GM12878 (cell line): ENCODE results near the gene OR2T6.

Experiments
- BHLHE40 ChIP-seq, 2 experiments: fragments of 450-650 bp in 1 of 2; IDR thresholded peaks; 2 replicates each; pipeline ENCODE4 v1.6.1; 2011 to 2017; ENCODE audit warnings: low read depth in 2 of 2, borderline replicate concordance in 1 of 2, improper control_type of control experiment in 1 of 2, low read length in 1 of 2, mild to moderate bottlenecking in 1 of 2
- EZH2 ChIP-seq: IDR thresholded peaks from 2 replicates; pipeline ENCODE4 v1.6.1; 2012; ENCODE audit warnings: low read depth, mild to moderate bottlenecking, control low read depth, inconsistent platforms, low read length, borderline replicate concordance; ENCODE audit not compliant: control insufficient read depth
- HDAC2 ChIP-seq: fragments of 200-600 bp; sonication (generic); IDR thresholded peaks from 2 replicates; pipeline ENCODE4 v1.6.1; 2017
- TCF7 ChIP-seq: IDR thresholded peaks from 2 replicates; pipeline ENCODE4 v1.6.1; 2014; ENCODE audit warnings: antibody characterized with exemption, borderline replicate concordance
- TF ChIP-seq, protein P1 (sequence below), 3 experiments: IDR thresholded peaks in 2 of 3; conservative IDR thresholded peaks in 1 of 3; 2 replicates each; pipeline ENCODE4 v1.5.1; 2011; ENCODE audit warnings: low read depth in 3 of 3, low read length in 3 of 3, mild to moderate bottlenecking in 3 of 3, control low read depth in 2 of 3, moderate library complexity in 2 of 3, inconsistent platforms in 1 of 3, mixed read lengths in 1 of 3; ENCODE audit not compliant: control insufficient read depth in 2 of 3, insufficient read depth in 1 of 3; ENCODE audit errors: extremely low read depth in 1 of 3

DNA sequence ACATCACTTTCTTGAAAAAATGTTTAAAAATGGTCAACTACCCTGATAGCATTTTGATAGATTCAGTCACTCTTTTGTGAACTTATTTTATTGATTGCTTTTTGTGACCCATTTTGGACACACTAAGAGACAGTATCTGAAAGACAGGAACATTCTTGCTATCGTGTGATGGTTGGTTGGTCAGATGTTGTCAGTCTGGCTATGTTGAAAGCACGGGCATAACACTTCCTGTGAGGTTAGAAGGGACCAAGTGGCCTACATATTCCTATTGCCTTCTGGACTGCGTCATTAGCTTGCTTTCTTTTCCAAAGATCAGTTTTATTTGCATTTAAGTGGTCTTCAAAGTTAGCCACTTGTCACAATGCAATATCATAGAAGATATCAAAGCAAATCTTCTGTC is 1.4 kb downstream of the OR2T6 start:
- TF ChIP-seq, protein P1, sequence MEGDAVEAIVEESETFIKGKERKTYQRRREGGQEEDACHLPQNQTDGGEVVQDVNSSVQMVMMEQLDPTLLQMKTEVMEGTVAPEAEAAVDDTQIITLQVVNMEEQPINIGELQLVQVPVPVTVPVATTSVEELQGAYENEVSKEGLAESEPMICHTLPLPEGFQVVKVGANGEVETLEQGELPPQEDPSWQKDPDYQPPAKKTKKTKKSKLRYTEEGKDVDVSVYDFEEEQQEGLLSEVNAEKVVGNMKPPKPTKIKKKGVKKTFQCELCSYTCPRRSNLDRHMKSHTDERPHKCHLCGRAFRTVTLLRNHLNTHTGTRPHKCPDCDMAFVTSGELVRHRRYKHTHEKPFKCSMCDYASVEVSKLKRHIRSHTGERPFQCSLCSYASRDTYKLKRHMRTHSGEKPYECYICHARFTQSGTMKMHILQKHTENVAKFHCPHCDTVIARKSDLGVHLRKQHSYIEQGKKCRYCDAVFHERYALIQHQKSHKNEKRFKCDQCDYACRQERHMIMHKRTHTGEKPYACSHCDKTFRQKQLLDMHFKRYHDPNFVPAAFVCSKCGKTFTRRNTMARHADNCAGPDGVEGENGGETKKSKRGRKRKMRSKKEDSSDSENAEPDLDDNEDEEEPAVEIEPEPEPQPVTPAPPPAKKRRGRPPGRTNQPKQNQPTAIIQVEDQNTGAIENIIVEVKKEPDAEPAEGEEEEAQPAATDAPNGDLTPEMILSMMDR (IDR thresholded peaks at IDR 0.05 in 2 of 3, conservative IDR thresholded peaks at IDR 0.05 in 1 of 3; ENCODE audit: control insufficient read depth in 2 of 3, extremely low read depth in 1 of 3, insufficient read depth in 1 of 3, low read depth in 3 of 3, low read length in 3 of 3), result no peak
- no peak for TF ChIP-seq EZH2
- no peak for TF ChIP-seq HDAC2
- no peak for TF ChIP-seq TCF7
- TF ChIP-seq BHLHE40 (IDR thresholded peaks at IDR 0.05; ENCODE audit: borderline replicate concordance in 1 of 2, low read depth in 2 of 2, low read length in 1 of 2), result no peak
